Measurements from ENCODE around the gene CMTR1.

DNA sequence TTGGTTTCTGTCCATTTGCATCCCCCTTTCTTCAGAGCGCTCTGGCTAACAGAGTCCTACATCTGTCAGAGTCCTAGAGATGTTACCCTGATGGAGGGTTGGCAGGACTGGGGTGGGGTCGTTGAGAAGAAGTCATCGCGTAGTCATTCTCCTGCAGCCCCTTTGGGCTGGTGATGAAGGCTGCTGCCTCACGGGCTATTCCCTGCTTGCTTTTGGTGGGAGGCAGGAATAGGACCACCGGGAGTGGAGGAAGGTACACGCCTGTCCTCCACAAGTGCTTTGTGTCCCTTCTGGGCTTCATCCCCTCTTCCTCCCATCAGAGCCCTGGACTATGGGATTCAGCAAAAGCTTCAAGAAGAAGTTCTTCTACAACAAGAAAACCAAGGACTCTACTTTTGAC is 45.8 kb downstream of the CMTR1 start:
- TF ChIP-seq, protein P1, sequence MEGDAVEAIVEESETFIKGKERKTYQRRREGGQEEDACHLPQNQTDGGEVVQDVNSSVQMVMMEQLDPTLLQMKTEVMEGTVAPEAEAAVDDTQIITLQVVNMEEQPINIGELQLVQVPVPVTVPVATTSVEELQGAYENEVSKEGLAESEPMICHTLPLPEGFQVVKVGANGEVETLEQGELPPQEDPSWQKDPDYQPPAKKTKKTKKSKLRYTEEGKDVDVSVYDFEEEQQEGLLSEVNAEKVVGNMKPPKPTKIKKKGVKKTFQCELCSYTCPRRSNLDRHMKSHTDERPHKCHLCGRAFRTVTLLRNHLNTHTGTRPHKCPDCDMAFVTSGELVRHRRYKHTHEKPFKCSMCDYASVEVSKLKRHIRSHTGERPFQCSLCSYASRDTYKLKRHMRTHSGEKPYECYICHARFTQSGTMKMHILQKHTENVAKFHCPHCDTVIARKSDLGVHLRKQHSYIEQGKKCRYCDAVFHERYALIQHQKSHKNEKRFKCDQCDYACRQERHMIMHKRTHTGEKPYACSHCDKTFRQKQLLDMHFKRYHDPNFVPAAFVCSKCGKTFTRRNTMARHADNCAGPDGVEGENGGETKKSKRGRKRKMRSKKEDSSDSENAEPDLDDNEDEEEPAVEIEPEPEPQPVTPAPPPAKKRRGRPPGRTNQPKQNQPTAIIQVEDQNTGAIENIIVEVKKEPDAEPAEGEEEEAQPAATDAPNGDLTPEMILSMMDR (IDR thresholded peaks at IDR 0.05; ENCODE audit: low read depth, low read length, missing input control), result no peak
- TF ChIP-seq GABPA (IDR thresholded peaks at IDR 0.05 in 1 of 2, conservative IDR thresholded peaks at IDR 0.05 in 1 of 2), result no peak
- TF ChIP-seq, protein P2, sequence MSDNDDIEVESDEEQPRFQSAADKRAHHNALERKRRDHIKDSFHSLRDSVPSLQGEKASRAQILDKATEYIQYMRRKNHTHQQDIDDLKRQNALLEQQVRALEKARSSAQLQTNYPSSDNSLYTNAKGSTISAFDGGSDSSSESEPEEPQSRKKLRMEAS (IDR thresholded peaks at IDR 0.05), result no peak
- TF ChIP-seq, protein P3, sequence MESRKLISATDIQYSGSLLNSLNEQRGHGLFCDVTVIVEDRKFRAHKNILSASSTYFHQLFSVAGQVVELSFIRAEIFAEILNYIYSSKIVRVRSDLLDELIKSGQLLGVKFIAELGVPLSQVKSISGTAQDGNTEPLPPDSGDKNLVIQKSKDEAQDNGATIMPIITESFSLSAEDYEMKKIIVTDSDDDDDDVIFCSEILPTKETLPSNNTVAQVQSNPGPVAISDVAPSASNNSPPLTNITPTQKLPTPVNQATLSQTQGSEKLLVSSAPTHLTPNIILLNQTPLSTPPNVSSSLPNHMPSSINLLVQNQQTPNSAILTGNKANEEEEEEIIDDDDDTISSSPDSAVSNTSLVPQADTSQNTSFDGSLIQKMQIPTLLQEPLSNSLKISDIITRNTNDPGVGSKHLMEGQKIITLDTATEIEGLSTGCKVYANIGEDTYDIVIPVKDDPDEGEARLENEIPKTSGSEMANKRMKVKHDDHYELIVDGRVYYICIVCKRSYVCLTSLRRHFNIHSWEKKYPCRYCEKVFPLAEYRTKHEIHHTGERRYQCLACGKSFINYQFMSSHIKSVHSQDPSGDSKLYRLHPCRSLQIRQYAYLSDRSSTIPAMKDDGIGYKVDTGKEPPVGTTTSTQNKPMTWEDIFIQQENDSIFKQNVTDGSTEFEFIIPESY (IDR thresholded peaks at IDR 0.05), result no peak
- TF ChIP-seq EGR1 (IDR thresholded peaks at IDR 0.05; ENCODE audit: low read depth in 2 of 2), result no peak
- TF ChIP-seq NR2F2 (IDR thresholded peaks at IDR 0.05), result no peak
